HEK293 (cell line): ENCODE data around the gene GPR107.

Experiments
- EGR2 ChIP-seq: fragments of 450-650 bp; formaldehyde crosslinking; IDR thresholded peaks from 2 replicates; pipeline ENCODE4 v1.5.1; 2016; ENCODE audit warnings: low read depth, missing biosample characterization, missing genetic modification characterization
- KLF10 ChIP-seq: fragments of 450-650 bp; IDR thresholded peaks from 2 replicates; pipeline ENCODE4 v1.5.1; 2018; ENCODE audit warnings: missing biosample characterization, mild to moderate bottlenecking, missing genetic modification characterization
- KLF7 ChIP-seq: fragments of 450-650 bp; formaldehyde crosslinking; IDR thresholded peaks from 2 replicates; pipeline ENCODE4 v1.5.1; 2016; ENCODE audit warnings: missing biosample characterization, missing genetic modification characterization, borderline replicate concordance
- PRDM2 ChIP-seq: fragments of 450-650 bp; formaldehyde crosslinking; IDR thresholded peaks from 2 replicates; pipeline ENCODE4 v1.5.1; 2016; ENCODE audit warnings: missing biosample characterization, missing genetic modification characterization, borderline replicate concordance
- PRDM6 ChIP-seq: fragments of 450-650 bp; formaldehyde crosslinking; IDR thresholded peaks from 2 replicates; pipeline ENCODE4 v1.5.1; 2017; ENCODE audit warnings: missing biosample characterization, missing genetic modification characterization
- YY1 ChIP-seq: fragments of 450-650 bp; formaldehyde crosslinking; IDR thresholded peaks from 2 replicates; pipeline ENCODE4 v1.5.1; 2018; ENCODE audit warnings: missing biosample characterization, missing genetic modification characterization
- ZBTB10 ChIP-seq: fragments of 450-650 bp; formaldehyde crosslinking; IDR thresholded peaks from 2 replicates; pipeline ENCODE4 v1.5.1; 2016; ENCODE audit warnings: missing biosample characterization, missing genetic modification characterization
- ZBTB20 ChIP-seq: fragments of 450-650 bp; formaldehyde crosslinking; IDR thresholded peaks from 2 replicates; pipeline ENCODE4 v1.5.1; 2016; ENCODE audit warnings: missing biosample characterization, missing genetic modification characterization
- ZBTB44 ChIP-seq: fragments of 450-650 bp; IDR thresholded peaks from 2 replicates; pipeline ENCODE4 v1.5.1; 2018; ENCODE audit warnings: missing biosample characterization, mild to moderate bottlenecking, missing genetic modification characterization
- ZFP3 ChIP-seq: fragments of 450-650 bp; formaldehyde crosslinking; IDR thresholded peaks from 2 replicates; pipeline ENCODE4 v1.5.1; 2016; ENCODE audit warnings: low read depth, missing biosample characterization, missing genetic modification characterization
- ZFP37 ChIP-seq: fragments of 450-650 bp; formaldehyde crosslinking; IDR thresholded peaks from 2 replicates; pipeline ENCODE4 v1.5.1; 2016; ENCODE audit warnings: missing biosample characterization, missing genetic modification characterization
- ZNF114 ChIP-seq: fragments of 450-650 bp; formaldehyde crosslinking; IDR thresholded peaks from 2 replicates; pipeline ENCODE4 v1.5.0; 2017; ENCODE audit warnings: missing biosample characterization, missing genetic modification characterization
- ZNF140 ChIP-seq: fragments of 450-650 bp; formaldehyde crosslinking; IDR thresholded peaks from 2 replicates; pipeline ENCODE4 v1.5.1; 2016; ENCODE audit warnings: missing biosample characterization, missing genetic modification characterization
- ZNF2 ChIP-seq: fragments of 450-650 bp; formaldehyde crosslinking; IDR thresholded peaks from 2 replicates; pipeline ENCODE4 v1.5.1; 2016; ENCODE audit warnings: missing biosample characterization, missing genetic modification characterization
- ZNF221 ChIP-seq: fragments of 450-650 bp; formaldehyde crosslinking; IDR thresholded peaks from 2 replicates; pipeline ENCODE4 v1.5.1; 2017; ENCODE audit warnings: missing biosample characterization, missing genetic modification characterization, borderline replicate concordance
- ZNF248 ChIP-seq: fragments of 450-650 bp; formaldehyde crosslinking; IDR thresholded peaks from 2 replicates; pipeline ENCODE4 v1.5.1; 2017; ENCODE audit warnings: missing biosample characterization, missing genetic modification characterization
- ZNF274 ChIP-seq, 2 experiments: fragments of 200-500 bp in 1 of 2; fragments of 450-650 bp in 1 of 2; sonication (Bioruptor generic) in 1 of 2; formaldehyde crosslinking in 1 of 2; IDR thresholded peaks; 2 replicates each; pipeline versions ENCODE4 v1.5.1 to v1.6.1; 2014 to 2016; ENCODE audit warnings: borderline replicate concordance in 1 of 2, inconsistent platforms in 1 of 2, low read length in 1 of 2, missing biosample characterization in 1 of 2, missing genetic modification characterization in 1 of 2
- ZNF366 ChIP-seq: fragments of 450-650 bp; formaldehyde crosslinking; conservative IDR thresholded peaks from 2 replicates; pipeline ENCODE4 v1.5.1; 2016; ENCODE audit warnings: missing biosample characterization, missing genetic modification characterization
- ZNF510 ChIP-seq: fragments of 450-650 bp; formaldehyde crosslinking; IDR thresholded peaks from 2 replicates; pipeline ENCODE4 v1.5.1; 2018; ENCODE audit warnings: mild to moderate bottlenecking, missing genetic modification characterization, missing biosample characterization; ENCODE audit not compliant: insufficient replicate concordance
- ZNF558 ChIP-seq: fragments of 450-650 bp; formaldehyde crosslinking; IDR thresholded peaks from 2 replicates; pipeline ENCODE4 v1.5.1; 2016; ENCODE audit warnings: missing biosample characterization, missing genetic modification characterization
- ZNF560 ChIP-seq: fragments of 450-650 bp; formaldehyde crosslinking; IDR thresholded peaks from 2 replicates; pipeline ENCODE4 v1.5.1; 2017; ENCODE audit warnings: missing biosample characterization, missing genetic modification characterization, borderline replicate concordance
- ZNF571 ChIP-seq: fragments of 450-650 bp; formaldehyde crosslinking; IDR thresholded peaks from 2 replicates; pipeline ENCODE4 v1.5.0; 2017; ENCODE audit warnings: missing biosample characterization, missing genetic modification characterization
- ZNF629 ChIP-seq: fragments of 450-650 bp; formaldehyde crosslinking; IDR thresholded peaks from 2 replicates; pipeline ENCODE4 v1.5.1; 2017; ENCODE audit warnings: missing biosample characterization, missing genetic modification characterization
- ZNF701 ChIP-seq: fragments of 450-650 bp; formaldehyde crosslinking; IDR thresholded peaks from 2 replicates; pipeline ENCODE4 v1.5.1; 2016; ENCODE audit warnings: missing biosample characterization, missing genetic modification characterization
- ZNF704 ChIP-seq: fragments of 450-650 bp; formaldehyde crosslinking; IDR thresholded peaks from 2 replicates; pipeline ENCODE4 v1.5.1; 2016; ENCODE audit warnings: missing biosample characterization, missing genetic modification characterization

Gene GPR107

GRCh38 chr9:130053504-130054324 is at the start of gene GPR107 (continued):
- TF ChIP-seq PRDM6 (tag by site-specific recombination) (no peak), ZNF221 (tag by site-specific recombination) (no peak), ZNF629 (no peak; the same call in 1 of the 2 replicates), KLF7 (tag by site-specific recombination) (0 out of 2 replicates have a peak, but pooled peaks have one; percentile 17), PRDM2 (tag by site-specific recombination) (no peak), ZNF560 (tag by site-specific recombination) (no peak), ZNF114 (tag by site-specific recombination) (no peak), ZNF510 (tag by site-specific recombination) (no peak), ZBTB10 (tag by site-specific recombination) (peak; percentile 23; the same call in 1 of the 2 replicates), ZNF274 (IDR thresholded peaks at IDR 0.05; ENCODE audit: low read length) (no peak), ZNF274 (tag by site-specific recombination; IDR thresholded peaks at IDR 0.05; ENCODE audit: borderline replicate concordance) (no peak), ZBTB20 (tag by site-specific recombination) (peak; percentile 48; the same call in 1 of the 2 replicates), ZNF248 (tag by site-specific recombination) (no peak), KLF10 (peak; percentile 72), ZNF704 (tag by site-specific recombination) (no peak), ZFP37 (tag by site-specific recombination) (no peak), YY1 (tag by site-specific recombination) (peak; percentile 93), ZNF571 (no peak), EGR2 (peak; percentile 71), ZBTB44 (no peak), ZNF701 (tag by site-specific recombination) (no peak), ZFP3 (no peak), ZNF366 (tag by site-specific recombination) (no peak), ZNF2 (no peak), ZNF558 (no peak), ZNF140 (no peak)
